Uterus (tissue), 2 donors: Measurements from ENCODE around the gene PI16.

Source experiments
- POLR2A ChIP-seq, 2 donors: fragments of 450-650 bp; IDR thresholded peaks; one replicate each; pipeline ENCODE4 v1.6.1; 2016; ENCODE audit warnings: antibody characterized with exemption in 2 of 2, mild to moderate bottlenecking in 1 of 2, moderate library complexity in 1 of 2
- TF ChIP-seq, protein P1 (sequence below), 4 experiments: fragments of 200-600 bp in 2 of 4; fragments of 450-650 bp in 2 of 4; sonication (generic) in 2 of 4; IDR thresholded peaks; one replicate each; pipeline ENCODE4 v1.5.1; 2016 to 2019; ENCODE audit warnings: antibody characterized with exemption in 4 of 4, mild to moderate bottlenecking in 2 of 4, moderate library complexity in 1 of 4

GRCh38 chr6:36962874-36963273 is 8.3 kb downstream of the PI16 start:
- TF ChIP-seq POLR2A (IDR thresholded peaks at IDR 0.05), result no peak
- TF ChIP-seq, protein P1, sequence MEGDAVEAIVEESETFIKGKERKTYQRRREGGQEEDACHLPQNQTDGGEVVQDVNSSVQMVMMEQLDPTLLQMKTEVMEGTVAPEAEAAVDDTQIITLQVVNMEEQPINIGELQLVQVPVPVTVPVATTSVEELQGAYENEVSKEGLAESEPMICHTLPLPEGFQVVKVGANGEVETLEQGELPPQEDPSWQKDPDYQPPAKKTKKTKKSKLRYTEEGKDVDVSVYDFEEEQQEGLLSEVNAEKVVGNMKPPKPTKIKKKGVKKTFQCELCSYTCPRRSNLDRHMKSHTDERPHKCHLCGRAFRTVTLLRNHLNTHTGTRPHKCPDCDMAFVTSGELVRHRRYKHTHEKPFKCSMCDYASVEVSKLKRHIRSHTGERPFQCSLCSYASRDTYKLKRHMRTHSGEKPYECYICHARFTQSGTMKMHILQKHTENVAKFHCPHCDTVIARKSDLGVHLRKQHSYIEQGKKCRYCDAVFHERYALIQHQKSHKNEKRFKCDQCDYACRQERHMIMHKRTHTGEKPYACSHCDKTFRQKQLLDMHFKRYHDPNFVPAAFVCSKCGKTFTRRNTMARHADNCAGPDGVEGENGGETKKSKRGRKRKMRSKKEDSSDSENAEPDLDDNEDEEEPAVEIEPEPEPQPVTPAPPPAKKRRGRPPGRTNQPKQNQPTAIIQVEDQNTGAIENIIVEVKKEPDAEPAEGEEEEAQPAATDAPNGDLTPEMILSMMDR (IDR thresholded peaks at IDR 0.05), result no peak
